Lower leg skin (tissue), 4 donors: ENCODE measurements around the gene PRDM16. TPM values are rescaled to one million over a fixed set of nuclear protein-coding genes. Genes with fewer than 3 reads are reported as not detected.

Experiments used
- DNase-seq, 2 donors: peaks; one replicate each; pipeline ENCODE4 v3.0.0-alpha.2; 2019; ENCODE audit warnings: low spot score in 2 of 2
- H3K4me3 ChIP-seq: fragments of 200-600 bp; sonication (generic); 2 replicates; pipeline ENCODE4 v1.5.1; 2017; ENCODE audit warnings: mild to moderate bottlenecking, low read depth; ENCODE audit not compliant: poor library complexity, severe bottlenecking
- POLR2A ChIP-seq, 2 donors: fragments of 450-650 bp; IDR thresholded peaks; one replicate each; pipeline ENCODE4 v1.6.1; 2016 to 2017; ENCODE audit warnings: antibody characterized with exemption in 2 of 2, mild to moderate bottlenecking in 1 of 2, moderate library complexity in 1 of 2
- WGBS, 2 donors: methylation state at CpG; one replicate each; pipeline ENCODE4 v1.1.5; 2018; 5-methylcytosine and 5-hydroxymethylcytosine counted together
- intact Hi-C: fragments of 100-400 bp; cut with DNase I; formaldehyde crosslinking; loops from one replicate; pipeline ENCODE4 v1.15.0; 2023; ENCODE audit warnings: low total_unique reads
- total RNA-seq, 4 donors: library from RNA; depleted of rRNA; stranded (reverse); fragments of >200 nt; gene quantifications; one replicate each; pipeline ENCODE4 v1.1.0, GENCODE V29; 2016
- TF ChIP-seq, protein P1 (sequence below), 3 donors: fragments of 450-650 bp; IDR thresholded peaks; one replicate each; pipeline ENCODE4 v1.5.1; 2016; ENCODE audit warnings: antibody characterized with exemption in 3 of 3, mild to moderate bottlenecking in 3 of 3, moderate library complexity in 2 of 3

PRDM16 gene
- total RNA-seq, 4 donors from 2014 or later: 0.08 to 0.91 (median 0.56) TPM; not detected in 1

DNA sequence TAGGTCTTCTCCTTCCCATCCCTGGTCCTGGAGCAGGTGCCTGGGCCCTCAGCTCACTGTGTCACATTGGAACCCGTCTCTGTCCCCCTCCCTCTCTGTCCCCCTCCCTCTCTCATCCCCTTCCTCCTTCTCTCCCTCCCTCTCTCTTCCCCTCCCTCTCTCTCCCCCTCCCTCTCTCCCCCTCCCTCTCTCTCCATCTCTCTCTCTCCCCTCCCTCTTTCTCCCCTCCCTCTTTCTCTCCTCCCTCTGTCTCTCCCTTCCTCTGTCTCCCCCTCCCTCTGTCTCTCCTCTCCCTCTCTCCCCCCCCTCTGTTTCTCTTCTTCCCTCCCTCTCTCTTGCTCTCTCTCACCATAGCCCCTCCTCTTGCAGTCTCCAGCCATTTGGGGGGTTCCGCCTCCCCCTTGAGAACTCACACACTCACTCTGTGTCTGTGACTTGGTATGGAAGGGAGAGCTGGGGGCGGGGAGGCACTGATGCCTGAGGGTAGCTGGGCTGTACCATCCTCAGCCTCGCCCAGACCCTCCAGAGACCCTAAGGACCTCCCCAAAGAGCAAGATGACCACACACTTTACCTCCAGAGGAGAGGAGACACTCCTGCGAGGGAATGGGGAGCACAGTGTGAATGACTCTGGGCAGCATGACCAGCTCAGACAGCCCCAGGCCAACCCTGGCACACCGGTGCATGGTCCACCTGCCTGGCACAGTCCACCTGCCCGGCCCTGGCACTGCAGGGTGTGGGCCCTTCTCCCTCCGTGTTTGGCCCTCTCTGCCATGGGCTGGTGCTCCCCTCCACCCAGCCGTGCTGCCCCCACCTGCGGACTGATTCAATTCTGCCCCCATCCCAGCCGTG is 282.7 kb downstream of the PRDM16 start:
- H3K4me3 ChIP-seq: no peak overlapping the region
- 41 to 44% methylated on average over 10 of the region's 11 CpGs for WGBS, 2 donors
- intact Hi-C loops: no loop called here
- DNase-seq: no peak
- TF ChIP-seq, protein P1, sequence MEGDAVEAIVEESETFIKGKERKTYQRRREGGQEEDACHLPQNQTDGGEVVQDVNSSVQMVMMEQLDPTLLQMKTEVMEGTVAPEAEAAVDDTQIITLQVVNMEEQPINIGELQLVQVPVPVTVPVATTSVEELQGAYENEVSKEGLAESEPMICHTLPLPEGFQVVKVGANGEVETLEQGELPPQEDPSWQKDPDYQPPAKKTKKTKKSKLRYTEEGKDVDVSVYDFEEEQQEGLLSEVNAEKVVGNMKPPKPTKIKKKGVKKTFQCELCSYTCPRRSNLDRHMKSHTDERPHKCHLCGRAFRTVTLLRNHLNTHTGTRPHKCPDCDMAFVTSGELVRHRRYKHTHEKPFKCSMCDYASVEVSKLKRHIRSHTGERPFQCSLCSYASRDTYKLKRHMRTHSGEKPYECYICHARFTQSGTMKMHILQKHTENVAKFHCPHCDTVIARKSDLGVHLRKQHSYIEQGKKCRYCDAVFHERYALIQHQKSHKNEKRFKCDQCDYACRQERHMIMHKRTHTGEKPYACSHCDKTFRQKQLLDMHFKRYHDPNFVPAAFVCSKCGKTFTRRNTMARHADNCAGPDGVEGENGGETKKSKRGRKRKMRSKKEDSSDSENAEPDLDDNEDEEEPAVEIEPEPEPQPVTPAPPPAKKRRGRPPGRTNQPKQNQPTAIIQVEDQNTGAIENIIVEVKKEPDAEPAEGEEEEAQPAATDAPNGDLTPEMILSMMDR (IDR thresholded peaks at IDR 0.05): no peak
- TF ChIP-seq POLR2A (IDR thresholded peaks at IDR 0.05): no peak

DNA sequence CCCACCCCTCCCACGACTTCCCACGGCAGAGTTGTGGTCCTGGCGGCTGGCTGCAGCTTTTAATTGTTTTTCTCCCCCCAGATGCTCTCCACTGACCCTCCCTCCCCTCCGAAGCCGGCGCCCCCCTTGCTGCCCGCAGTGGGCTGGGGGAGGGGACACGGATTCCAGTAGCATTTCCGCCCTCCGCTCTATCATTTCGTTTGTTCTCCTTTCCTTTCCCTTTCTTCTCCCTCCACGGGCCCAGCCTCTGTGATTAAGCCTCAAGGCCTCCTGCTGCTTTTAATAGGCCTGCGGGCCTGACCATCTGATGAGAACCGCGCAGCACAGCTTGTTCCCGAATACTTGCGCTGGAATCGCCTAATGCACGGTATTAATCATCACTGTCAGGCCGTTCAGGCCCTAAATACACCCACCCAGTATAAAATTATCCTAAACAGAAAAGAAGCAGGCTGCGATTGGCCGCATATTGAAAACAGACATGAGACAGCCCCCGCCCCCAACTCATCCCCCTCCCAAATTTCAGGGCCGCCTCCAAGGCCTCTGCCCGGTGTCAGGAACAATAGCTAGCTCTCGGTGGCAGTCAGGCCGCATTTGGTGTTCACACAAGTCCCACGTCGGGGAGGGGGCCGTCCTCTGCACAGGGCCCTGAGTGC is 283.4 kb downstream of the PRDM16 start:
- TF ChIP-seq, protein P1 (IDR thresholded peaks at IDR 0.05): no peak
- TF ChIP-seq POLR2A (IDR thresholded peaks at IDR 0.05): no peak
- intact Hi-C loops: no loop called here
- 16 to 24% methylated on average over 27 to 30 of the region's 30 CpGs for WGBS, 2 donors
- H3K4me3 ChIP-seq: no peak overlapping the region
- DNase-seq: peak in 1 of 2 donors; percentile 29

- no peak for TF ChIP-seq POLR2A (IDR thresholded peaks at IDR 0.05)
- TF ChIP-seq, protein P1 (IDR thresholded peaks at IDR 0.05): no peak
- 11 to 33% methylated on average over 6 to 13 of the region's 13 CpGs for WGBS, 2 donors
- DNase-seq: no peak
- intact Hi-C loops: no loop called here
- no peak overlapping the region for H3K4me3 ChIP-seq
Observed at GRCh38 chr1:3352952-3353331, 283.9 kb downstream of the PRDM16 start.

DNA sequence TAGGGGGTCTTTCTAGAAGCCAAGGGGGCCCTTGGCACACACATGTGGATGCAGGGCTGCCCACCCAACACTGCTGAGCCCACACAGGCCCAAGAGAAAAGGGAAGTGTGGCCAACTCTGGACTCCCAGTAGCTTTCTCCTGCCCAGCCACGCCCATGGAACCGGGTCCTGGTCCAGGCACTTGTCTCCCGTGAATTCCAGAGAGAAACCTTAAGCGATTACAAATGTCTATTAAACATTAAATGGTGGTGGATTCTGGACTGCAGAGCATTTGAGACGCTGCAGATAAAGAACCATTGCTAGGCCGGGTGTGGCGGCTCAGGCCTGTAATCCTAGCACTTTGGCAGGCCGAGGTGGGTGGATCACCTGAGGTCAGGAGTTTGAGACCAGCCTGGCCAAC is 284.9 kb downstream of the PRDM16 start:
- no peak for DNase-seq
- no peak overlapping the region for H3K4me3 ChIP-seq
- no peak for TF ChIP-seq POLR2A (IDR thresholded peaks at IDR 0.05)
- TF ChIP-seq, protein P1 (IDR thresholded peaks at IDR 0.05): no peak
- WGBS, 2 donors: 84 to 85% methylated on average over 8 of the region's 8 CpGs
- intact Hi-C loops: no loop called here

GRCh38 chr1:3355089-3355488 is 286.1 kb downstream of the PRDM16 start:
- intact Hi-C loops: no loop called here
- no peak for DNase-seq
- H3K4me3 ChIP-seq: no peak overlapping the region
- TF ChIP-seq POLR2A (IDR thresholded peaks at IDR 0.05): no peak
- TF ChIP-seq, protein P1 (IDR thresholded peaks at IDR 0.05): no peak
- 74 to 83% methylated on average over 7 to 8 of the region's 8 CpGs for whole genome bisulfite sequencing, 2 donors
